Brain microvascular endothelial cell (primary cell): Measurements from ENCODE around the gene CHST15.

ENCODE experiments used
- DNase-seq: peaks from one replicate; pipeline ENCODE4 v3.0.0-alpha.2; 2020
- H3K27ac ChIP-seq: fragments of 250-450 bp; sonication (Bioruptor Pico); 2 replicates; pipeline ENCODE4 v1.5.1; 2020; ENCODE audit warnings: mild to moderate bottlenecking, moderate library complexity
- H3K27me3 ChIP-seq: fragments of 250-450 bp; sonication (Bioruptor Pico); replicated peaks from 2 replicates; pipeline ENCODE4 v1.5.1; 2020; ENCODE audit warnings: mild to moderate bottlenecking
- H3K36me3 ChIP-seq: fragments of 250-450 bp; sonication (Bioruptor Pico); replicated peaks from 2 replicates; pipeline ENCODE4 v1.5.1; 2020; ENCODE audit warnings: mild to moderate bottlenecking
- H3K4me3 ChIP-seq: 2 replicates; pipeline ENCODE4 v1.5.1; 2011; ENCODE audit warnings: low read depth, mild to moderate bottlenecking, control low read depth, low read length, moderate library complexity
- CTCF ChIP-seq: IDR thresholded peaks from 2 replicates; pipeline ENCODE4 v1.5.1; 2011; ENCODE audit warnings: low read depth, mild to moderate bottlenecking, moderate library complexity, low read length, control low read depth, inconsistent platforms; ENCODE audit errors: missing control alignments
- in situ Hi-C: cut with HindIII; loops from 2 replicates; pipeline ENCODE4 v1.10.0; 2017; ENCODE audit warnings: low sequenced_read_pairs, low pct_ligation_motif_present

The CHST15 gene

GRCh38 chr10:124062390-124062789 is 31.0 kb downstream of the CHST15 start:
- in situ Hi-C loops: no loop called here

GRCh38 chr10:124061030-124061429 is 32.4 kb downstream of the CHST15 start:
- in situ Hi-C loops: no loop called here
- H3K27me3 ChIP-seq: no peaks in the 10 kb centered on the region
- H3K27ac ChIP-seq: no peak overlapping the region
- no peak overlapping the region for H3K4me3 ChIP-seq
- no peak for TF ChIP-seq CTCF
- no peaks in the 10 kb centered on the region for H3K36me3 ChIP-seq
- no peak for DNase-seq

More at GRCh38 chr10:124062390-124062789, 31.0 kb downstream of the CHST15 start:
- H3K4me3 ChIP-seq: no peak overlapping the region
- H3K27ac ChIP-seq: no peak overlapping the region
- no peaks in the 10 kb centered on the region for H3K27me3 ChIP-seq
- no peak for DNase-seq
- TF ChIP-seq CTCF: no peak
- no peaks in the 10 kb centered on the region for H3K36me3 ChIP-seq

GRCh38 chr10:124060148-124060720 is 33.2 kb downstream of the CHST15 start:
- in situ Hi-C loops: no loop called here
- no peak for TF ChIP-seq CTCF
- Histone ChIP-seq H3K27me3 (no peaks in the 10 kb centered on the region), H3K4me3 (no peak overlapping the region), H3K36me3 (no peaks in the 10 kb centered on the region), H3K27ac (no peak overlapping the region)
- no peak for DNase-seq

GRCh38 chr10:124059551-124059950 is 33.8 kb downstream of the CHST15 start:
- Histone ChIP-seq H3K4me3 (no peak overlapping the region), H3K36me3 (no peaks in the 10 kb centered on the region), H3K27ac (no peak overlapping the region), H3K27me3 (no peaks in the 10 kb centered on the region)
- no peak for DNase-seq
- in situ Hi-C loops: no loop called here
- TF ChIP-seq CTCF: no peak

- TF ChIP-seq CTCF: no peak
- in situ Hi-C loops: no loop called here
- H3K27ac ChIP-seq: no peak overlapping the region
Observed at GRCh38 chr10:124058346-124059003, 34.9 kb downstream of the CHST15 start.

GRCh38 chr10:124057601-124058000 is 35.8 kb downstream of the CHST15 start:
- no peak overlapping the region for H3K27ac ChIP-seq
- TF ChIP-seq CTCF: no peak
- no peaks in the 10 kb centered on the region for H3K27me3 ChIP-seq
- in situ Hi-C loops: no loop called here
- no peak for DNase-seq
- H3K36me3 ChIP-seq: no peaks in the 10 kb centered on the region
- H3K4me3 ChIP-seq: no peak overlapping the region

More at GRCh38 chr10:124058346-124059003, 34.9 kb downstream of the CHST15 start:
- DNase-seq: no peak
- H3K36me3 ChIP-seq: no peaks in the 10 kb centered on the region
- H3K27me3 ChIP-seq: no peaks in the 10 kb centered on the region
- no peak overlapping the region for H3K4me3 ChIP-seq
